Duodenal mucosa (tissue), 2 donors: ENCODE results near the gene ANXA5.
"Not testable (repeated sequence)": the region's sequence is repeated elsewhere in the genome, so short reads cannot be mapped to it uniquely, and the experiment has no call there.

ENCODE experiments used
- H3K27ac ChIP-seq: one replicate; pipeline ENCODE4 v1.7.0; 2013; ENCODE audit warnings: low read depth, low read length
- H3K27me3 ChIP-seq, 2 donors: one replicate each; pipeline ENCODE4 v1.7.0; 2013; ENCODE audit warnings: low read length in 2 of 2, control low read depth in 1 of 2; ENCODE audit not compliant: insufficient read depth in 2 of 2, control insufficient read depth in 1 of 2
- H3K36me3 ChIP-seq, 2 donors: one replicate each; pipeline ENCODE4 v1.7.0; 2013; ENCODE audit warnings: low read length in 2 of 2, control low read depth in 1 of 2; ENCODE audit not compliant: insufficient read depth in 2 of 2, control insufficient read depth in 1 of 2
- H3K4me1 ChIP-seq, 2 donors: one replicate each; pipeline ENCODE4 v1.7.0; 2013; ENCODE audit warnings: low read length in 2 of 2, control low read depth in 1 of 2; ENCODE audit not compliant: insufficient read depth in 2 of 2, control insufficient read depth in 1 of 2
- H3K4me3 ChIP-seq, 2 donors: one replicate each; pipeline ENCODE4 v1.7.0; 2013; ENCODE audit warnings: low read length in 2 of 2, low read depth in 1 of 2
- H3K9ac ChIP-seq, 2 donors: one replicate each; pipeline ENCODE4 v1.7.0; 2013; ENCODE audit warnings: low read length in 2 of 2, low read depth in 1 of 2
- H3K9me3 ChIP-seq, 2 donors: one replicate each; pipeline ENCODE4 v1.7.0; 2013; ENCODE audit warnings: low read length in 2 of 2, control low read depth in 1 of 2; ENCODE audit not compliant: control insufficient read depth in 1 of 2

ANXA5 gene

GRCh38 chr4:121733942-121734341 is 37.2 kb upstream of the ANXA5 start:
- Histone ChIP-seq H3K27me3 (no peaks in the 10 kb centered on the region), H3K4me1 (no peaks in the 10 kb centered on the region), H3K27ac (no peak overlapping the region), H3K36me3 (no peaks in the 10 kb centered on the region), H3K4me3 (no peak overlapping the region), H3K9ac (no peak overlapping the region), H3K9me3 (no peaks in the 10 kb centered on the region)

- not testable (repeated sequence) for H3K36me3 ChIP-seq, H3K9ac ChIP-seq, H3K4me3 ChIP-seq, H3K9me3 ChIP-seq, H3K4me1 ChIP-seq, H3K27me3 ChIP-seq, H3K27ac ChIP-seq
Observed at GRCh38 chr4:121729753-121730152, 33.0 kb upstream of the ANXA5 start.

DNA sequence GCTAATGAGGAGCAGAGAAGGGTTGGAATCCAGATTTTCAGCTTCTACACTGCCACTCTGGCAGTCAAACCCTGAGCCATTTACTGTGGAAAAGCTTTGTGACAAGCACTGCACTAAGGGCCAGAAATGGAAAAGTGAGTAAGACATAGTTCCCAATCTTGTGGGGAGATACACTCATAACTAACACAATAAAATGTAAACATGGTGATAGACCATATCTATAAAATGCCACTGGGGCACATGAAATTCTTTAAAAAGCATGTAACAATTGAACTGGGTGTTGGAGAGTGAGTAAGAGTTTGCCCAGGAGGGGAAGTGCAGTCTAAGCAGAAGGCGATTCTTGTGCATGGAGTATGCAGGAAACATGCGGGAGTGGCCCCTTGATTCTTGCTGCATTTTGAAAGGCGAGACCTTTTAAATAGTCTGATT is 32.0 kb upstream of the ANXA5 start:
- H3K9ac ChIP-seq: no peak overlapping the region
- no peaks in the 10 kb centered on the region for H3K27me3 ChIP-seq
- no peaks in the 10 kb centered on the region for H3K9me3 ChIP-seq
- no peak overlapping the region for H3K27ac ChIP-seq
- H3K4me3 ChIP-seq: no peak overlapping the region
- no peaks in the 10 kb centered on the region for H3K36me3 ChIP-seq
- H3K4me1 ChIP-seq: no peaks in the 10 kb centered on the region

DNA sequence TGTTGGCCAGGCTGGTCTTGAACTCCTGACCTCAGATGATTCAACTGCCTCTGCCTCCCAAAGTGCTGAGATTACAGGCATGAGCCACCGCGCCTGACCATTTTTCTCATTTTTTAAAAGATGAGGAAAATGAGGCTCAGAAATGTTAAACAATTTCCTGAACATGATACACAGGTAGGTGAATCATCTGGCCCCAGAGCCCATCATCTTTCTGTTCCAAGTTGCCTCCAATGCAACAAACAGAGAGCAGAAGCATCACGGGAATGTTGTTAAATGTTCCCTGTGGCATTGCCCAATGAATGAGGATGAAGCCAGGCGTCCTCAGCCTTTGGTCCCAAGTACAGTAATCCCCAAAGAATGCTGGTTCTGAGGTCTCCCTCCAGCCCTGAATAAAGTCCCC is 31.3 kb upstream of the ANXA5 start:
- no peaks in the 10 kb centered on the region for H3K9me3 ChIP-seq
- no peaks in the 10 kb centered on the region for H3K4me1 ChIP-seq
- no peaks in the 10 kb centered on the region for H3K36me3 ChIP-seq
- H3K27ac ChIP-seq: no peak overlapping the region
- no peak overlapping the region for H3K4me3 ChIP-seq
- H3K9ac ChIP-seq: no peak overlapping the region
- no peaks in the 10 kb centered on the region for H3K27me3 ChIP-seq

DNA sequence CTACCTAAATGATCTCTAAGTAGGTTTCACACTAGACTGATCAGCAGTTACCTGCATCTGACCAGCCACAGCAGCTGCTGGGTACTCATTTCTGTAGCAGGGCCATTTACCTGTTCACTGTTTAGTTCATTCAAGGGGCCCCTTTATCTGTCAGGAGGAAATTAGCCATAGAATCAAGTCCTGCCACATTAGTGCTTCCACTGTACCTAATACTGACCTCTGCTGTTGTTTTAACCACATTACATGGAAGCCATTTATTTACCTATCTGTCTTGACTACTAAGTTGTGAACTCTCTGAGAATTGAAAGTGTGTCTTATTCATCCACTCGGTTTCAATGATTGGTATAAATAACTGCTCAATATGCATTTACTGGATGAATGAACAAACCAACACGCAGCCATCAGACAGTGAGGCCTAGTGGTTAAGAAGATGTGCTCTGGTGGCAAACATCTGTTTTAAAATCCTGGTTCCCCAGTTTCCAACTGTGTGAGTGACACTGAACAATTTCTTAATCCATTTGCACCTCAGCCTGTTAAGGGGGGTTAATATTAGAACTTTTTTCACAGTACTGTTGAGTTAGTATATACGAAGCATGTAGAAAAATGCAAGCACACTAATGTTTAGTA is 30.0 kb upstream of the ANXA5 start:
- H3K36me3 ChIP-seq: no peaks in the 10 kb centered on the region
- no peaks in the 10 kb centered on the region for H3K9me3 ChIP-seq
- no peak overlapping the region for H3K9ac ChIP-seq
- no peaks in the 10 kb centered on the region for H3K4me1 ChIP-seq
- no peaks in the 10 kb centered on the region for H3K27me3 ChIP-seq
- H3K27ac ChIP-seq: no peak overlapping the region
- H3K4me3 ChIP-seq: no peak overlapping the region

DNA sequence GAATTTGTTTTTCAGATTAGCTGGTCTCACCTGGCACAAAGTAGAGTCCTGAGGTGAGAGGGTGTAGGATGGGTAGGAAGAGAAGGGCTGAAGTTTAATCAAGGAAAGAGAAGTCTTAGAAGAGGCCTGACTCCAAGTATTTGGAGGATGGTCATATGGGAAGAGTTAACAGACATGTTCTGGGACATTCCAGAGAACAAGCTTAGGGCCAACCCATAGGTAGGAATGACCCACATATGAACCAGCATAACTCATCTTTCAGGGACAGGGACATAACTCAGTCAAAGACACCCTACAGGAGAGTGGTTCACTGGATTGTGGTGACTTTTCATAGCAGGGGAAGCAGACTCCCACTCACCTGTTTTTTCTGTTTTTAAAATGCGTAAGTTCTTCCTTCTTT is 27.9 kb upstream of the ANXA5 start:
- H3K27ac ChIP-seq: no peak overlapping the region
- H3K36me3 ChIP-seq: no peaks in the 10 kb centered on the region
- H3K4me1 ChIP-seq: no peaks in the 10 kb centered on the region
- no peak overlapping the region for H3K4me3 ChIP-seq
- no peaks in the 10 kb centered on the region for H3K27me3 ChIP-seq
- no peaks in the 10 kb centered on the region for H3K9me3 ChIP-seq
- H3K9ac ChIP-seq: no peak overlapping the region

DNA sequence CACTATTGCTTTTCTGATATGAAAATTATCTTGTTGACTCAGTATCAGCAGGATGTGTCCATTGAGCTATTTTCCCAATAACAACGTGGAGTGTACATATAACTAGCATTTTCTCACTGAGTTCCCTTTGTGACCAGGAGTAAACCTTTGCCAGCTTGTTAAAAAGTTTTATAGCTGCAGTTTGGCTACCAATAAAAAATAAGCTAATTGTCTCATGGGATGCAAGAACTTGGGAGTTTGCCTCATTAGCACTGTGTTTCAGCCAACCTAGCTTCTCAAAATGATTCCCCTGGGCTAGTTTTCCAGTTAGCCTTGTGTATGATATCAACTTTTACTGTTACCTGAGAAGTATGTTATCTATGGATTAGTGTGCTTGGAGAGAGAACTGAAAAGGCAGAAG is 24.9 kb upstream of the ANXA5 start:
- no peak overlapping the region for H3K9ac ChIP-seq
- no peak overlapping the region for H3K27ac ChIP-seq
- no peak overlapping the region for H3K4me3 ChIP-seq
- no peaks in the 10 kb centered on the region for H3K4me1 ChIP-seq
- H3K36me3 ChIP-seq: no peaks in the 10 kb centered on the region
- no peaks in the 10 kb centered on the region for H3K27me3 ChIP-seq
- no peaks in the 10 kb centered on the region for H3K9me3 ChIP-seq

- H3K9ac ChIP-seq: no peak overlapping the region
- H3K27me3 ChIP-seq: no peaks in the 10 kb centered on the region
- no peak overlapping the region for H3K27ac ChIP-seq
- no peak overlapping the region for H3K4me3 ChIP-seq
- H3K36me3 ChIP-seq: no peaks in the 10 kb centered on the region
- no peaks in the 10 kb centered on the region for H3K9me3 ChIP-seq
- H3K4me1 ChIP-seq: no peaks in the 10 kb centered on the region
Observed at GRCh38 chr4:121720109-121720508, 23.3 kb upstream of the ANXA5 start.

- H3K4me3 ChIP-seq: no peak overlapping the region
- H3K27ac ChIP-seq: no peak overlapping the region
- no peaks in the 10 kb centered on the region for H3K9me3 ChIP-seq
- no peaks in the 10 kb centered on the region for H3K36me3 ChIP-seq
- no peak overlapping the region for H3K9ac ChIP-seq
- H3K4me1 ChIP-seq: no peaks in the 10 kb centered on the region
- H3K27me3 ChIP-seq: peaks cover 2% of the 10 kb centered on the region in 2 donors
Observed at GRCh38 chr4:121717680-121718237, 21.0 kb upstream of the ANXA5 start.

DNA sequence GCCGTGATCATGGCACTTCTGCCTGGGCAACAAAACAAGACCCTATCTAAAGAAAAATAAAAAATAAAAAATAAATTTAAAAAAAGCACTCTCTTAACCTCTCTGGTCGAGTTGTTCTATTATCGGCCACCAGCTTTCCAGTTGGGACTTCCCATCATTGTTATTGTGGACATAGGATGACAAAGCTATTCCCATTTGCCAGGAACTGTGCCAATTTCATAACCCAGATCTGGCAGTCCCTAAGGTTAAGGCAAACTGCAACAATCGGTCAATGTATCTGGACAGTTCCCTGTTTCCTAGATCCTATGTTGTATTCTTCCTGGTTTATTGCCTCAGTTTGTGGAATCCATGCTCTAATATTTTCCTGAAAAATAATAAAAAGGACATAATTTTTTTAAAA is 17.8 kb upstream of the ANXA5 start:
- Histone ChIP-seq H3K4me3 (no peak overlapping the region), H3K36me3 (no peaks in the 10 kb centered on the region), H3K4me1 (peaks cover 3 to 7% of the 10 kb centered on the region in 2 donors), H3K27ac (no peak overlapping the region), H3K9me3 (no peaks in the 10 kb centered on the region), H3K9ac (no peak overlapping the region), H3K27me3 (peaks cover 5 to 14% of the 10 kb centered on the region in 2 donors)
